Hepatocyte (in vitro differentiated cells): ENCODE data around the gene CNIH2. TPM values are rescaled to one million over a fixed set of nuclear protein-coding genes. Genes with fewer than 3 reads are reported as not detected.

Experiments used
- DNase-seq: peaks from one replicate; pipeline ENCODE4 v3.0.0-alpha.2; 2016; ENCODE audit warnings: low spot score
- H2AFZ ChIP-seq: fragments of 200-600 bp; sonication (generic); 2 replicates; pipeline ENCODE4 v1.6.0; 2016; ENCODE audit warnings: antibody characterized with exemption, mild to moderate bottlenecking
- H3K27ac ChIP-seq: fragments of 200-600 bp; sonication (generic); 2 replicates; pipeline ENCODE4 v1.5.1; 2016; ENCODE audit warnings: mild to moderate bottlenecking
- H3K27me3 ChIP-seq: fragments of 200-600 bp; sonication (generic); 2 replicates; pipeline ENCODE4 v1.6.1; 2016
- H3K36me3 ChIP-seq: fragments of 200-600 bp; sonication (generic); replicated peaks from 2 replicates; pipeline ENCODE4 v1.5.1; 2016; ENCODE audit warnings: low read depth; ENCODE audit not compliant: insufficient read depth
- H3K4me1 ChIP-seq: fragments of 200-600 bp; sonication (generic); 2 replicates; pipeline ENCODE4 v1.5.1; 2016; ENCODE audit warnings: mild to moderate bottlenecking, moderate library complexity; ENCODE audit not compliant: insufficient read depth
- H3K4me2 ChIP-seq: fragments of 200-600 bp; sonication (generic); 2 replicates; pipeline ENCODE4 v1.6.0; 2016
- H3K4me3 ChIP-seq: fragments of 200-600 bp; sonication (generic); 2 replicates; pipeline ENCODE4 v1.5.1; 2016; ENCODE audit warnings: mild to moderate bottlenecking
- H3K79me2 ChIP-seq: fragments of 200-600 bp; sonication (generic); 2 replicates; pipeline ENCODE4 v1.6.0; 2017; ENCODE audit warnings: mild to moderate bottlenecking
- H3K9me2 ChIP-seq: fragments of 200-600 bp; sonication (generic); replicated peaks from 2 replicates; pipeline ENCODE4 v1.6.0; 2017; ENCODE audit warnings: mild to moderate bottlenecking; ENCODE audit not compliant: insufficient read depth
- H3K9me3 ChIP-seq: fragments of 200-600 bp; sonication (generic); 2 replicates; pipeline ENCODE4 v1.5.1; 2016; ENCODE audit warnings: low read depth, mild to moderate bottlenecking
- H4K20me1 ChIP-seq: fragments of 200-600 bp; sonication (generic); 2 replicates; pipeline ENCODE4 v1.6.0; 2016; ENCODE audit warnings: mild to moderate bottlenecking; ENCODE audit not compliant: insufficient read depth, poor library complexity, severe bottlenecking
- EZH2 ChIP-seq: fragments of 200-600 bp; sonication (generic); IDR thresholded peaks from 2 replicates; pipeline ENCODE4 v1.6.1; 2016; ENCODE audit warnings: antibody characterized with exemption, mild to moderate bottlenecking, borderline replicate concordance
- EZH2phosphoT487 ChIP-seq: fragments of 200-600 bp; sonication (generic); IDR thresholded peaks from one replicate; pipeline ENCODE4 v1.6.1; 2018; ENCODE audit warnings: antibody characterized with exemption, mild to moderate bottlenecking, low read depth, moderate library complexity; ENCODE audit not compliant: unreplicated experiment, severe bottlenecking
- WGBS: methylation state at CpG from one replicate; pipeline ENCODE4 v1.1.6; 2016; ENCODE audit warnings: low lambda C conversion rate; ENCODE audit errors: missing lambda C conversion rate; 5-methylcytosine and 5-hydroxymethylcytosine counted together
- polyA plus RNA-seq: library from polyadenylated mRNA; unstranded; fragments of >200 nt; fragmentation: Nextera tagmentation; extraction: Ambion mirVana; gene quantifications from 2 replicates; pipeline ENCODE4 v1.2.1, GENCODE V29; 2016
- total RNA-seq: library from RNA; depleted of rRNA; stranded (reverse); fragments of >200 nt; gene quantifications from 2 replicates; pipeline ENCODE4 v1.2.3, GENCODE V29; 2014
- TF ChIP-seq, protein P1 (sequence below): fragments of 200-600 bp; sonication (generic); IDR thresholded peaks from 2 replicates; pipeline ENCODE4 v1.5.1; 2016; ENCODE audit warnings: antibody characterized with exemption, mild to moderate bottlenecking; ENCODE audit not compliant: poor library complexity

CNIH2 gene
- total and polyA plus RNA-seq, 2 experiments from 2014 or later: 1.7 to 6.2 TPM

DNA sequence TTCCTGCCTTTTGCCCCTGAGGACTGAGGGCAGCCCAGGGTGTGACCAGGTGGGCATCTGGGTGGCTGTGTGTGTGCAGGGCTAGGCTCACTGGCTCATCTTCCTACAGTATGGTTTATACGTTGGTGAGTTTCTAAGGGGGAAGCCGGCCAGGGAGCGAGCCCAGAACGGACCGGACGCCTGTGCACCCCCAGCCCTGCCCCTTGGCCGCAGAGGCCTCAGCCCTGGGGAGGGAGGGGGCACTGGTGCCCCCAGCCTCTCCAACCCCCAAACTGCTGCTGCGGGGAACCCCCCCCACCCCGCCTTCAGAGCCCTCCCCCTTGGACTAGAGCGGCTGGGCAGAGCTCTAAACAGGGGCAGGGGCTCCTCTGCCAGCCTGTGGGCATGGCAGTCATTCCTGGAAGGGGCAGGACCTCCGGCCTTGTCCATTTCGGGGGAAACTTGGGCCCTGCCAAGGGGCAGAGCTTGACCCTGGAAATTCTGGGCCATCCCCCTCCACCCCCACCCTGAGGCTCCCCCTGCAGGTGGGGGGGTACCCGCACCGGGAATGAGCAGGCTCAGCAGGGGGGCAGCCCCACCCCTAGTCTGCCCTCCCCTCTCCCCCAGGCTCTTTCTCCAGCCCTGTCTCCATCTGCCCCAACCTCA lies 5.6 kb downstream of the CNIH2 start:
- H3K27me3 ChIP-seq: no peaks in the 10 kb centered on the region
- TF ChIP-seq EZH2: no peak
- TF ChIP-seq, protein P1, sequence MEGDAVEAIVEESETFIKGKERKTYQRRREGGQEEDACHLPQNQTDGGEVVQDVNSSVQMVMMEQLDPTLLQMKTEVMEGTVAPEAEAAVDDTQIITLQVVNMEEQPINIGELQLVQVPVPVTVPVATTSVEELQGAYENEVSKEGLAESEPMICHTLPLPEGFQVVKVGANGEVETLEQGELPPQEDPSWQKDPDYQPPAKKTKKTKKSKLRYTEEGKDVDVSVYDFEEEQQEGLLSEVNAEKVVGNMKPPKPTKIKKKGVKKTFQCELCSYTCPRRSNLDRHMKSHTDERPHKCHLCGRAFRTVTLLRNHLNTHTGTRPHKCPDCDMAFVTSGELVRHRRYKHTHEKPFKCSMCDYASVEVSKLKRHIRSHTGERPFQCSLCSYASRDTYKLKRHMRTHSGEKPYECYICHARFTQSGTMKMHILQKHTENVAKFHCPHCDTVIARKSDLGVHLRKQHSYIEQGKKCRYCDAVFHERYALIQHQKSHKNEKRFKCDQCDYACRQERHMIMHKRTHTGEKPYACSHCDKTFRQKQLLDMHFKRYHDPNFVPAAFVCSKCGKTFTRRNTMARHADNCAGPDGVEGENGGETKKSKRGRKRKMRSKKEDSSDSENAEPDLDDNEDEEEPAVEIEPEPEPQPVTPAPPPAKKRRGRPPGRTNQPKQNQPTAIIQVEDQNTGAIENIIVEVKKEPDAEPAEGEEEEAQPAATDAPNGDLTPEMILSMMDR: no peak
- TF ChIP-seq EZH2phosphoT487: no peak
- 97% methylated on average over 7 of the region's 14 CpGs for WGBS
- no peaks in the 10 kb centered on the region for H3K9me2 ChIP-seq
- no peak overlapping the region for H3K4me2 ChIP-seq
- H2AFZ ChIP-seq: no peak overlapping the region
- no peak for DNase-seq
- H3K36me3 ChIP-seq: no peaks in the 10 kb centered on the region
- no peaks in the 10 kb centered on the region for H3K9me3 ChIP-seq
- peaks cover 3% of the 10 kb centered on the region for H4K20me1 ChIP-seq
- no peak overlapping the region for H3K4me3 ChIP-seq
- no peak overlapping the region for H3K27ac ChIP-seq
- peaks cover 8% of the 10 kb centered on the region for H3K4me1 ChIP-seq
- H3K79me2 ChIP-seq: peaks cover 35% of the 10 kb centered on the region

DNA sequence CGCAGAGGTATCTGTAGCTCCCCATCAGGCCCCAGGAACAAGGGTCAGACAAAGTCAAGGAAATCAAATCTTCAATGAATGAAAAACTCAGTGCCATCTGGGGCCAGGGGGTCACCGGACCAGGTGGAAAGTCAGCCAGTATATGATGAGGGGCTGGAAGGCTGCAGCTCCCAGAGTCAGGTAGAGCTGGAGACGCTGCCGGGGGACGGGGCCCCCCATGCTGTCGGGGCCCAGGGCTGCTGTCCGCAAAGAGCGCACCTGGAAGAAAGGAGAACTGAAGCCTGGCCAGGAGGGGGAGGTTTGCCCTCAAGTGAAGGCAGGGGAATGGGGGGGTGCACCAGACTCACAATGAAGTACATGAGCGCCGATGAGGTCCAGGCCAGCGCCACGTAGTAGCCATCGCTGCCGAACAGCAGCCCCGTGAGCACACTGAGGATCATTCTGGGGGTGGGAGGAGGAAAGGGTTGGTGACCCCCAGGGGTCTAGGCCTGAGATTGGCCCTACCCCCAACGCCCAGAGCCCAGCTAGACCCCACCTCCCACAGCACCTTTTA lies 6.6 kb downstream of the CNIH2 start:
- Histone ChIP-seq H2AFZ (no peak overlapping the region), H3K4me1 (peaks cover 8% of the 10 kb centered on the region), H3K27ac (no peak overlapping the region), H3K36me3 (no peaks in the 10 kb centered on the region), H4K20me1 (peaks cover 3% of the 10 kb centered on the region), H3K9me2 (no peaks in the 10 kb centered on the region), H3K27me3 (no peaks in the 10 kb centered on the region), H3K79me2 (peaks cover 35% of the 10 kb centered on the region), H3K4me2 (no peak overlapping the region), H3K9me3 (no peaks in the 10 kb centered on the region), H3K4me3 (no peak overlapping the region)
- 96% methylated on average over 9 of the region's 16 CpGs for WGBS
- TF ChIP-seq EZH2phosphoT487: no peak
- TF ChIP-seq EZH2: no peak
- TF ChIP-seq, protein P1: no peak
- no peak for DNase-seq

DNA sequence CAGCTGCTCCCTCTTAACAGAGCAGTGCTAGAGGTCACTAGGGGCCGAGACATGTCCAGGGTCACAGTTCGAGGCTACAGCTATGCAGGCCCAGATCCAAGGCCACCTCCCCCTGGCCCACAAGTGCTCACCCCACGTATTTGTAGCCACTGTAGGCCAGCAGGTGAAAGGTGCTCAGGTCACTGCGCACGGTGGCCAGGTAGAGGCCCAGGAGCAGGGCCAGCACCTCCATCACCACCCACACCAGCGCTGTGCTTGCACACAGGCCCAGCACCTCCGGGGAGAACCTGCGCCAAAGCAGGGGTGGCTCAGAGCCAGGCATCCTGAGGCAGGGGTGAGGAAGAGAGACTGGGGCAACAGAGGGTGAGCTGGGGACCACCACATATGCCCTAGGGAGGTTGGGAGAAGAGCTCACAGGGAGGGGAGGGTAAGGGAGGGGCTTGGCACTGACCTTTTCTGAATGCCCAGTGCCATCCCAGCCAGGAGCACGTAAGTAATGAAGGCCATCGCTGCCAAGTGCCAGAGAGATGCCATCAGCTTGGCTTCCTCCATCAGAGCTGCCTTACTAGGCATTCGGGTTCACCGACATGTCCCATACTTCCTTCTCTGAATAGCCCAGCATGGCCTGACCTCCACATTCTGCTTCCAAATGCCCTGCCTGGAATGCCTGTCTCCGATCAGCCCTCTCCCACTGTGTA lies 7.4 kb downstream of the CNIH2 start:
- DNase-seq: no peak
- no peak overlapping the region for H3K27ac ChIP-seq
- H3K9me3 ChIP-seq: no peaks in the 10 kb centered on the region
- no peak overlapping the region for H3K4me2 ChIP-seq
- no peak for TF ChIP-seq EZH2
- TF ChIP-seq, protein P1: no peak
- TF ChIP-seq EZH2phosphoT487: no peak
- no peak overlapping the region for H2AFZ ChIP-seq
- whole genome bisulfite sequencing: 97% methylated on average over 13 of the region's 13 CpGs
- no peaks in the 10 kb centered on the region for H3K9me2 ChIP-seq
- H3K4me1 ChIP-seq: peaks cover 14% of the 10 kb centered on the region
- peaks cover 35% of the 10 kb centered on the region for H3K79me2 ChIP-seq
- no peaks in the 10 kb centered on the region for H3K36me3 ChIP-seq
- peaks cover 3% of the 10 kb centered on the region for H4K20me1 ChIP-seq
- no peaks in the 10 kb centered on the region for H3K27me3 ChIP-seq
- H3K4me3 ChIP-seq: no peak overlapping the region
